ENCODE measurements around the gene BRICD5.
A peak's percentile ranks its signal among the peaks of the same experiment; 100 is the strongest.
"Not testable (repeated sequence)": the region's sequence is repeated elsewhere in the genome, so short reads cannot be mapped to it uniquely, and the experiment has no call there.

BRICD5 gene

DNA sequence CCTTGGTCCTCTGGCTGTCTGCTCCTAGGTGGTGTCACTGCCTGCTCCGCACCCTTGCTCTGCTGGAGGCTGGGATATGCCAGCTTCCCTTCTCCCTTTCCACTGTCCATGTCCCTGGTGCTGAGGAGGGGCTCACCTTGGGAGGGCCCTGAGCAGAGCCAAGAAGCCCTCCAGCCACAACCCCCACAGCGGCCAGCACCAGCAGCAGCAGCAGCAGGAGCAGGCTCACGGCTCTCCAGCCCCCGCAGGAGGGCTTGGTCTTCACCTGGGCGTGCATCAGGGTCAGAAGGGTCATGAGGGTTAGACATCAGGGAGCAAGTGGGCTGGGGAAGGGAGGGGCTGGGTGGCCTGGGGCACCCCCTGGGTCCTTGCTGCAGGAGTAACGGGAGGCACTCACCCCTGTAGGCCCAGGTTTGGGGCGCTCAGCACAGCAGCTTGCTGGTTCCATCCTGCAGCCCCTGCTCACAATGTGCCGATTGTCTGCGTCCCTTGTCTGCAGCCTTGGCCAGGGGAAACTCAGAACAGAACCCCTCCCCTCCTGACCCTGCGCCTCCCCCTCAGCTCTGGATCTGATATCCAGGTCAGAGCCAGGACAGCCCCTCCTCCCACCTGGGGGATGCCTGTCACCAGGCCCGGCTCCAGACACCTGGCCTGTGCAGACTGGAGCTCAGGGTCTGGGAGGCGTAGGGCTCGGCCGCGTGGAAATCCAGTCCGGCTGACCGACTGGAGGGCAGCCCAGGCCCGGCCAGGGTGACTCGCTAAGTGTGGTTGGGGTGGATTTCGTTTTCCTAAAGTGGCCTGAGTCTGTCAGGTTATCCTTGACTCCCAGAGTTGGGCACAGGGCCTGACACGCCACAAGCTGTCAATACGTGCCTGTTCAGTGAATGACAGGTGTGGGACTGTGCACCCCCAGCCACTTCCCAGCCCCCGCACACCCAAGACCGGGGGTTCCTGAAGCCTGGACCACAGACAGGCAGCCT, at the start of gene BRICD5:
TSS of gene BRICD5 (minus strand) at position 478 of the 980 bp plus-strand sequence. CDS start at position 448, 30 bp downstream.
- FAIRE-seq, result no peak

- no peak for FAIRE-seq
Measured at GRCh38 chr16:2260250-2260649, 49.6 kb upstream of the BRICD5 start.

DNA sequence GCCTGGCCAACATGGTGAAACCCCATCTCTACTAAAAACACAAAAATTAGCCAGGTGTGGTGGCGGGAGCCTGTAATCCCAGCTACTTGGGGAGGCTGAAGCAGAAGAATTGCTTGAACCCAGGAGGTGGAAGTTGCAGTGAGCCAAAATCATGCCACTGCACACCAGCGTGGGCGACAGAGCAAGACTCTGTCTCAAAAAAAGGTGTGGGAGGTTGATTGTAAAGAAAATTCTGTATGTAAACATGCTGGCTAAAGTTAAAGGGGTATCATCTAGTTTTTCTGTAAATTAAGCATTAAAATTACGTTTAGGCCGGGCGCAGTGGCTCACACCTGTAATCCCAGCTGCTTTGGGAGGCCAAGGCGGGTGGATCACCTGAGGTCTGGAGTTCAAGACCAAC, 47.9 kb upstream of the BRICD5 start:
- not testable (repeated sequence) for FAIRE-seq

- no peak for FAIRE-seq
Measured at GRCh38 chr16:2257726-2258125, 47.1 kb upstream of the BRICD5 start.

GRCh38 chr16:2256531-2257140, 46.0 kb upstream of the BRICD5 start:
- FAIRE-seq, result no peak

GRCh38 chr16:2253293-2253692, 42.6 kb upstream of the BRICD5 start:
- no peak for FAIRE-seq

- no peak for FAIRE-seq
Measured at GRCh38 chr16:2252806-2253148, 42.1 kb upstream of the BRICD5 start.

GRCh38 chr16:2251296-2252111, 40.8 kb upstream of the BRICD5 start, which contains the start of gene ECI1:
Gene ECI1, minus strand, starts transcription at chr16:2251587. Its CDS starts 21 bp downstream, at chr16:2251566.
- FAIRE-seq, result peak; percentile 87

DNA sequence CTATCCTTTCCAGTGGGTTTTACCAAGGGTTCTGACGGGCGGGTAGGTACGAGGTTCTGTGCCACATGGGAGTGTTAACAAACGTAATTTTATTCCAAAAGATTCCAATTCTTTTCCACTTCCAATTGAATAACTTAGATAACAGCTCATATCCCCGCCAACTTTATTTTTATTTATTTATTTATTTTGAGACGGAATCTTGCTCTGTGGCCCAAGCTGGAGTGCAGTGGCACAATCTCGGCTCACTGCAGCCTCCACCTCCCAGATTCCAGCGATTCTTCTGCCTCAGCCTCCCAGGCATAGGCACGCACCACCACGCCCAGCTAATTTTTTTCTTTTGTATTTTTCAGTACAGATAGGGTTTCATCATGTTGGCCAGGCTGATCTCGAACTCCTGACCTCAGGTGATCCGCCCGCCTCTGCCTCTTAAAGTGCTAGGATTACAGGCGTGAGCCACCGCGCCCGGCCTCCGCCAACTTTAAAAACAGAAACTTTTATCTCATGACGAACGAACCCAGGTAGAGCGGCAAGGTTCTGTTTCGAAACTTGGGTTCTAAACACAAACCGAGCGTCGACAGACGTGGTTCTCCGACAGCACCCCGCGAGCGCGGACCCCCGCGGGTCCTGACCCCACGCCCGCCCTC, 40.1 kb upstream of the BRICD5 start:
- no peak for FAIRE-seq

DNA sequence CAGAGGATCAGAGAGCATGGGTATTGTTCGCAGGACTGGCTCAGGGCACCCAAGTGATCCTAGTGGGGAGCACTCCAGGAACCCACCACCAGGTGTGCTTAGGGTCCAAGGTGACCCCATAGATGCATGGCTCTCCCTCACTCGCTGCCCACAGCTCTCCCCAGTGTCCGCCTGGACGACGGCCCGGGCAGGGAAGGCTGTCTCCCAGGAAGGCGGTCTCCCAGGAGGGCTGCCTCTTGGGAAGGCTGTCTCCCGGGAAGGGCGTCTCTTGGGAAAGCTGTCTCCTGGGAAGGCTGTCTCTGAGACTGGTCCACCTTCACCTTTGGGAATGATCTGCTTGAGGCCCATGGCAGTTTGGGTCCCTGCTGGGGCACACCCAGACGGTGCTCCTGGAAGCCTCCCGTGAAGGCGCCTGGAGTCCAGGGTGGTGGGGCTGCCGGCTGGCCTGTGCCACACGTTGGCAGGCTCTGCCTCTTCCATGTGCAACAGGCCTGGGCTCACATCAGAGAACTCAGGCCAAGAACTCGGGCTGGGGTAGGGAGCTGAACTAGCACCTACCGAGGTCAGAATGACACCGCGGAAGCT, 35.7 kb upstream of the BRICD5 start:
- FAIRE-seq, result no peak

DNA sequence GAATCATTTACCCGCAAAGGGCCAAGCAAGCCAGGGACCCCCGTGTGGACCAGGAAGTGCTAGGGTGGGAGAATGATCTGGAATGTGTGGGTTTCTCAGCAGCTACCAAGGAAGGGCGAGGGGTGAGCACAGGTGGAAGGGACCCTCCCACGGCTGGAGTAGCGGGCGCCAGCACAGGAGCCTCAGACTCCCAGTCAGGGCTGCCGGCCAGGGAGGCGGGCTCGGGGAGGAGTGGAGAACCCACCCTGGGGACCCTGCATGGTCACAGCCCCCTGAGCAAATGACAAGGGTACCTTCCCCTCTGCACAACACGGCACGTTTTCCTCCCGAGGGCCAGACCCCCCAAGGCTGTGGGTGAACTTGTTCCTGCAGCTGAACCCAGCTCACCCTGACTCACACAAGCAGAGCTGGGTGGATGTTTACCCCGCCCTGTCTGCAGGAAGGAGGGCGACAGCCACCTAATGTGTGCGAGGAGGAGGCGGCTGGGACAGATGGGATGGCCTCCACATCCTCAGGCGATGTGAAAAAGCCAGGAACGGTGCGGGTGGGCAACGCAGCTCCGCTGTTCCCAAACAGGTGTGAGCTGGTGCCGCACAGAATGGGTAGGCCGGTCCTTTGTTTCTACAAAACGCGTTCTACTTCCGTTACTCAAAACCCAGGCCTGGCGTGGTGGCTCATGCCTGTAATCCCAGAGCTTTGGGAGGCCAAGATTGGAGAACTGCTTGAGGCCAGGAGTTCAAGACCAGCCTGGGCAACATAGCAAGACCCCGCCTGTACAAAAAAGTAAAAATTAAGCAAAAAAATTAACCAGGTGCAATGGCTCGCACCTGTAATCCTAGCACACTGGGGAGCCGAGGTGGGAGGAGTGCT, 34.5 kb upstream of the BRICD5 start:
- no peak for FAIRE-seq

DNA sequence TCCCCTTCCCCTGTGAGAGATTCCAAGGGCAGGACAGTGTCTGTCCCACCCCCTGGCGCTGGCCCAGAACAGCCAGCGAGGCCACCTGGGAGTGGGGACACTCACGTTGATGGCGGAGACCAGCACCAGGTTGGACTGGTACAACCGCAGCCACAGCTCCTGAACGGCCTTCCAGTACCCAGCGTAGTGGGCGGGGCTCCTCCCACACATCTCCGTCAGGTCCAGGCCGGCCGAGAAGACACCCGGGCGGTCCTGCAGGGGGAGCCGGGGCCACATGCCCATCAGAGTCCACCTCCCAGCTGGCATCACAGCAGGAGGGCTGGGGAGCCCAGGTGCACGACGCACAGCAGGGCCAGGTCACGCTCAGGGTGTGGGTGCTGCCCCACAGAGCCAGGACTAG, 33.6 kb upstream of the BRICD5 start:
- no peak for FAIRE-seq

- FAIRE-seq, result no peak
Measured at GRCh38 chr16:2243781-2244180, 33.1 kb upstream of the BRICD5 start.

DNA sequence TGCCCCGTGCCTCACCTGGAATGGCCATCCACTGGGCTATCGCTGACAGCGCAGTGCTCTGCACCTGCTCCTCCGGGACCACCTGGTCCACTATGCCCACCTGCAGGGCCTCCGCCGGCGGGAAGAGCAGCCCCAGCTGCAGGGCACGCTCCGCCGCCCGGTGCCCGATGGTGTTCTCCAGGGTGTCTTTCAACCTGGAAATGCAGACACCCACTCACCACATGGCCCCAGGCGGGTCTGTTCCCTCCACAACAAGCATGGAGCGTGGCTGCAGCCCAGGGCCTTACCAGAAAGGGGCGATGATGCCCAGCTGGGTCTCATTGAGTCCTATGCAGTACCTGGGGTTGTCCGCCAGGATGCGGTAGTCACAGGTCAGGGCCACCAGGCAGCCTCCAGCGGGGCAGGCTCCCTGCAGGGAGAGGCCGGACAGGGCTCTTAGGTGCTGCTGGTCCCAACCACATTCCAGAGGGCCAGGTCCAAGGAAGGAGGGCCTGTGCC, 32.4 kb upstream of the BRICD5 start:
- FAIRE-seq, result no peak

- no peak for FAIRE-seq
Measured at GRCh38 chr16:2242598-2242997, 31.9 kb upstream of the BRICD5 start.

- FAIRE-seq, result not testable (repeated sequence)
Measured at GRCh38 chr16:2240331-2240730, 29.7 kb upstream of the BRICD5 start.

GRCh38 chr16:2238838-2239675, 28.4 kb upstream of the BRICD5 start:
- FAIRE-seq, result no peak

DNA sequence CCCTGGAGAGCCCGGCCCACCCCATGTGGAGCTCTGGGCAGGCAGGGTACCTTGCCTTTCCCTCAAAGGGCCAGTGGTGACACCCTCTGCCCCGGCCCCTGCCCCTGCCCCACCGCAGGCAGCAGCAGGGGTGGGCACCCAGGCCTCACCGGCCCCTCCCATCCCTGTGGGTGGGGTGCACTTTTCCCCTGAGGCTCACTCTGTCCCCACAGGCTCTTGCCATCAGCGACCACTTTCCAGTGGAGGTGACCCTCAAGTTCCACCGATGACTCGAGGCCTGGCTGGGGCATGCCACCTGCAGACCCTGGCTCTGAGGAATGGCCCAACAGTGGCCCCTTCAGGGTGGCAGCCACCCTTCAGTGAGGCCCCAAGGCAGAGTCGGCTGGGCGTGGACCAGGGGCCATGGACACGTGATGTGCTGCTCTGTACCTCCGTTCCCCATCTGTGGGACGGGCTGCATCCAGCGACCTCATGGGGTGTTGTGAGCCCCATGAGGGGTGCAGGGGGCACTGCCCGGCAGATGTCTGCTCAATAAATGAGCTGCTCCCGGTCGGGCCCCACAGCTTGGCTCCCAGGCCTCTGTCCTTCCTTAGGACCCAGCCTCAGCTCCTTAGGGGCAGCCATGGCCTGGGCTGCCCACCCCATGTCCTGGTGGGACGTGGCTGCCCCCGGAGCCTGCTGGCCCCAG, 27.6 kb upstream of the BRICD5 start:
- FAIRE-seq, result no peak

DNA sequence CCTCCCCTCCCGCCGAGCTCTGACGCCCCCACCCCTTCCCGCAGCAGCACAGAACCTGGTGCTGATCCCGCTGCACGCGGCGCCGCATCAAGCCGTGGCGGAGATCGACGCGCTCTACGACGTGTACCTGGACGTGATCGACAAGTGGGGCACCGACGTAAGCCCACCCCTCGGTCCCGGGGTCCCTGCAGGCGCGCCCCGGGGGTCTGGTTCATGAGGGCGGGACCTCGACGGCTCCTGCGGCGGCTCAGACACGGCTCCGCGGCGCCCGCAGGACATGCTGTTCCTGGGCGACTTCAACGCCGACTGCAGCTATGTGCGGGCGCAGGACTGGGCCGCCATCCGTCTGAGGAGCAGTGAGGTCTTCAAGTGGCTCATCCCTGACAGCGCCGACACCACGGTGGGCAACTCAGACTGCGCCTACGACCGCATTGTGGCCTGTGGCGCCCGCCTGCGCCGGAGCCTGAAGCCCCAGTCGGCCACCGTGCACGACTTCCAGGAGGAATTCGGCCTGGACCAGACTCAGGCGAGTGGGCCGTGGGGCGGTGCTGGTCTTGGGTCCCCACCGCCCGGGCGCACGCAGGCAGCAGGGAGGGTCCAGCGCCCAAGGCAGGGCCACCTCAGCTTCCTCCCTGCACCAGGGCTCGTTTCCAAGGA, 27.0 kb upstream of the BRICD5 start:
- no peak for FAIRE-seq

All from A204.1 (cell line).